Thyroid gland (tissue), 4 donors: ENCODE measurements around the gene PDE1C. TPM values are rescaled to one million over a fixed set of nuclear protein-coding genes. Genes with fewer than 3 reads are reported as not detected.

Experiments used
- DNase-seq, 2 donors: peaks; one replicate each; pipeline ENCODE4 v3.0.0-alpha.2; 2019
- H3K27ac ChIP-seq, 3 donors: fragments of 200-600 bp; sonication (generic); 1 replicate in 2 of 3; 2 replicates in 1 of 3; pipeline ENCODE4 v1.5.1; 2016 to 2019; ENCODE audit warnings: mild to moderate bottlenecking in 1 of 3, moderate library complexity in 1 of 3
- H3K27me3 ChIP-seq: fragments of 200-600 bp; sonication (generic); one replicate; pipeline ENCODE4 v1.5.1; 2019
- H3K36me3 ChIP-seq, 2 donors: fragments of 200-600 bp; sonication (generic); one replicate each; pipeline ENCODE4 v1.5.1; 2016 to 2019
- H3K4me1 ChIP-seq, 2 donors: fragments of 200-600 bp; sonication (generic); one replicate each; pipeline ENCODE4 v1.5.1; 2017 to 2019
- H3K4me3 ChIP-seq, 3 donors: fragments of 200-600 bp; sonication (generic); replicated peaks in 1 of 3; 1 replicate in 2 of 3; 2 replicates in 1 of 3; pipeline ENCODE4 v1.5.1; 2016; ENCODE audit warnings: mild to moderate bottlenecking in 1 of 3
- H3K9me3 ChIP-seq: fragments of 200-600 bp; sonication (generic); one replicate; pipeline ENCODE4 v1.5.1; 2017
- POLR2A ChIP-seq, 2 donors: fragments of 450-650 bp; IDR thresholded peaks; one replicate each; pipeline ENCODE4 v1.6.1; 2017; ENCODE audit warnings: antibody characterized with exemption in 2 of 2, mild to moderate bottlenecking in 2 of 2, moderate library complexity in 1 of 2
- WGBS, 2 donors: methylation state at CpG; one replicate each; pipeline ENCODE4 v1.1.5; 2017; 5-methylcytosine and 5-hydroxymethylcytosine counted together
- intact Hi-C: fragments of 100-400 bp; cut with DNase I; formaldehyde crosslinking; loops from one replicate; pipeline ENCODE4 v1.15.1; 2023
- total RNA-seq, 4 donors: library from RNA; depleted of rRNA; stranded (reverse); fragments of >200 nt; gene quantifications; one replicate each; pipeline ENCODE4 v1.2.3, GENCODE V29; 2016
- TF ChIP-seq, protein P1 (sequence below), 6 experiments: fragments of 200-600 bp in 3 of 6; fragments of 450-650 bp in 3 of 6; sonication (generic) in 3 of 6; IDR thresholded peaks; one replicate each; pipeline ENCODE4 v1.5.1; 2016 to 2019; ENCODE audit warnings: antibody characterized with exemption in 6 of 6, mild to moderate bottlenecking in 2 of 6, inconsistent platforms in 1 of 6, moderate library complexity in 1 of 6

PDE1C gene
- total RNA-seq, 4 donors from 2014 or later, result 2.8 to 7.8 (median 4.0) TPM

DNA sequence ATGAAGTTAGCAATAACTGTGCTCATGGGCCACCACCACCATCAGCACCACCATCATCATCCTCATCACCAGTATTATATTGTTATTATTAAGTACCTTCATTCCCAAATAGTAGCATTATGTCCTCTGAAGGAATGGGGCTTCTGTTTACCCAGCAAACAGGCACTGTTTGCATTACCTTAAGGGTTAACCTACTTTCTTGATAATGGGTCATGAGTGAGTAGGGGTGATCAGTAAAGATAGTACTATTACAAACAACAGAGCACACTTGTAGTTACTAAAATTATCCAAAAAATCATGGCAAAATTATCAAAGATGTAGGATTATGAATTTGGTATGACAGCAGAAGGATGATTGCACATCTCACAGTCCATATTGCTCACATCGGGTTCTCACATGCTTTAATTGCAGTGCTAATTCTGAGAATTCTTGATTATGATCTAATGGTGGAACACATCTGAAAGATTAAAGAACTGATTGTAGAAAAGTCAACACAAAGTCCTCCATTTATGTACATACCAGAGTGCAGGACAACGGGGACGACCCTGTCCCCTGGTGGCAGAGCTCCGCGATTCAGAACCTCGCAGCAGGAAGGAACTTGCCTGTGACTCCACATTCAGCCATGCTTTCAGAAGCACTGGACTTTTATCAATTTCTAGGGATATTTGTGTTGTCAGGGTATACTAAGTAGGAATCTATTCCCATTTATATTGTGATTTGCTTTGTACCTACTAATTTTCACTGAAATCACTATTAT, 31.0 kb downstream of the PDE1C start:
- intact Hi-C loops, result no loop called here
- DNase-seq, result no peak
- 44 to 49% methylated on average over 6 of the region's 6 CpGs for WGBS, 2 donors
- Histone ChIP-seq H3K9me3 (no peaks in the 10 kb centered on the region), H3K4me3 (no peak overlapping the region), H3K36me3 (no peaks in the 10 kb centered on the region), H3K27me3 (no peaks in the 10 kb centered on the region), H3K27ac (no peak overlapping the region), H3K4me1 (no peaks in the 10 kb centered on the region)
- TF ChIP-seq POLR2A (IDR thresholded peaks at IDR 0.05), result no peak
- TF ChIP-seq, protein P1, sequence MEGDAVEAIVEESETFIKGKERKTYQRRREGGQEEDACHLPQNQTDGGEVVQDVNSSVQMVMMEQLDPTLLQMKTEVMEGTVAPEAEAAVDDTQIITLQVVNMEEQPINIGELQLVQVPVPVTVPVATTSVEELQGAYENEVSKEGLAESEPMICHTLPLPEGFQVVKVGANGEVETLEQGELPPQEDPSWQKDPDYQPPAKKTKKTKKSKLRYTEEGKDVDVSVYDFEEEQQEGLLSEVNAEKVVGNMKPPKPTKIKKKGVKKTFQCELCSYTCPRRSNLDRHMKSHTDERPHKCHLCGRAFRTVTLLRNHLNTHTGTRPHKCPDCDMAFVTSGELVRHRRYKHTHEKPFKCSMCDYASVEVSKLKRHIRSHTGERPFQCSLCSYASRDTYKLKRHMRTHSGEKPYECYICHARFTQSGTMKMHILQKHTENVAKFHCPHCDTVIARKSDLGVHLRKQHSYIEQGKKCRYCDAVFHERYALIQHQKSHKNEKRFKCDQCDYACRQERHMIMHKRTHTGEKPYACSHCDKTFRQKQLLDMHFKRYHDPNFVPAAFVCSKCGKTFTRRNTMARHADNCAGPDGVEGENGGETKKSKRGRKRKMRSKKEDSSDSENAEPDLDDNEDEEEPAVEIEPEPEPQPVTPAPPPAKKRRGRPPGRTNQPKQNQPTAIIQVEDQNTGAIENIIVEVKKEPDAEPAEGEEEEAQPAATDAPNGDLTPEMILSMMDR (IDR thresholded peaks at IDR 0.05), result no peak

DNA sequence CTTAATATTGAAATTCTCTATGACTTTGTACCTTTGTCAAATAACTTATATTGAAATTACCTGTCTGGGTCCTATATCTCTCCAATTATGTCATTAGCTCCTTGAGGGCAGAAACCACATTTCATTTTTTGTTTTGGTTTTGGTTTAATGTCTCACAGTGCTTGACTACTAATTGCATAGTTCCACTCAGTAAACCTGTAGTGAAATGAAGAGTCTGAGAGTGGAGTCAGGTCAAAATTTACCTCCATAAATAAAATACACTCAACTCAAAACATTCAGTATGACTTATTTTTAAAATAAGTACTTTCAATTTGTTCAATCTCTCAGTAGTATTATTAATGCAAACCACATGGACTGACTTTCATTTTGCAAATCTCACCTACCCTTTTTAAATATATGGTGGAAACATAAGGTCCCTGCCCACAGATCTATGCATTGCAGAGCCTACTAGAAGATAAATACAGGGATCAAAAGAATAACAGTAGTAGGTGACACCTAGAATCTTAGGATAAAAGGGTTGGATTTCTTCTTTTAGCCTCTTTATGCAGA, 32.5 kb downstream of the PDE1C start:
- H3K27ac ChIP-seq, result no peak overlapping the region
- H3K9me3 ChIP-seq, result no peaks in the 10 kb centered on the region
- H3K27me3 ChIP-seq, result no peaks in the 10 kb centered on the region
- DNase-seq, result no peak
- H3K36me3 ChIP-seq, result no peaks in the 10 kb centered on the region
- intact Hi-C loops, result no loop called here
- no peaks in the 10 kb centered on the region for H3K4me1 ChIP-seq
- H3K4me3 ChIP-seq, result no peak overlapping the region
- TF ChIP-seq, protein P1 (IDR thresholded peaks at IDR 0.05), result no peak

DNA sequence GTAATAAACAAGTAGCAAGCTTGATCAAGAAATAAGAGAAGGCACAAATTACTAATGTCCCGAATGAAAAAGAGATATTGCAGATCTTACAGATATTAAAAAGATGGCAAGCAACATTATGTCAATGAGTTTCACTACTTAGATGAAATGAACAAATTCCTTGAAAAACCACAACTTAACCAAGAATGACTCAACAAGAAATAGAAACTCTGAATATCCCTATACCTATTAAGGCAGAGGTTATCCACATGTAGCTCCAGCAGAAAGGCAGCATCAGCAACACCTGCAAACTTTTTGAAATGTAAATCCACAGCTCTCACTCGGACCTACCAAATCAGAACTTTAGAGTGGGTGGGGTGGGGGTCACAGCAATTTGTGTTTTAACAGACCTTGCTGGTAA, 33.6 kb downstream of the PDE1C start:
- H3K27me3 ChIP-seq, result no peaks in the 10 kb centered on the region

DNA sequence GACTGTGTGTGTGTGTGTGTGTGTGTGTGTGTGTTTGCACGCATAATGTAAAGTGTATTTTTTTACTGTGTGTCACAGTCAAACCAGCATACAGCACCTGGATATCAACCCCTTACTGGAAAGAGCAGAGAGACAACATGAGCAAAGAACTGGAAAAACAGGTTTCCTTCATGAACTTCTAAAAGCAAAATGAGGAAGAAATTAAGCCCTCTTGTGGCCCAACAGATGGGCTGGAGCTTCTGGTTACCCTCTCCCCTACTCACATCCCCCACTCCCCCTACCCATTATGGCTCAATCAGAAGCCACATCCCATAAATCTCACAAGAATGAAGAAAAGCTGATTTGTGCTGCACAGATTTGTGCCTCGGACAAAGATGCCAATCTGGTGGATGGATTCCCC, 36.2 kb downstream of the PDE1C start:
- Histone ChIP-seq H3K9me3 (no peaks in the 10 kb centered on the region), H3K27me3 (no peaks in the 10 kb centered on the region), H3K27ac (no peak overlapping the region), H3K4me1 (no peaks in the 10 kb centered on the region), H3K4me3 (no peak overlapping the region), H3K36me3 (no peaks in the 10 kb centered on the region)
- no peak for DNase-seq
- intact Hi-C loops, result no loop called here
- WGBS, 2 donors, result 61 to 75% methylated on average over 2 of the region's 2 CpGs
- TF ChIP-seq, protein P1 (IDR thresholded peaks at IDR 0.05), result no peak

More for the DNA sequence above, 33.6 kb downstream of the PDE1C start:
- no peaks in the 10 kb centered on the region for H3K4me1 ChIP-seq
- no peaks in the 10 kb centered on the region for H3K9me3 ChIP-seq
- WGBS, 2 donors, result 69 to 70% methylated on average over 2 of the region's 2 CpGs
- no peak overlapping the region for H3K27ac ChIP-seq
- H3K4me3 ChIP-seq, result no peak overlapping the region
- no peak for TF ChIP-seq POLR2A (IDR thresholded peaks at IDR 0.05)
- TF ChIP-seq, protein P1 (IDR thresholded peaks at IDR 0.05), result no peak
- no peaks in the 10 kb centered on the region for H3K36me3 ChIP-seq
- no peak for DNase-seq
- intact Hi-C loops, result no loop called here

DNA sequence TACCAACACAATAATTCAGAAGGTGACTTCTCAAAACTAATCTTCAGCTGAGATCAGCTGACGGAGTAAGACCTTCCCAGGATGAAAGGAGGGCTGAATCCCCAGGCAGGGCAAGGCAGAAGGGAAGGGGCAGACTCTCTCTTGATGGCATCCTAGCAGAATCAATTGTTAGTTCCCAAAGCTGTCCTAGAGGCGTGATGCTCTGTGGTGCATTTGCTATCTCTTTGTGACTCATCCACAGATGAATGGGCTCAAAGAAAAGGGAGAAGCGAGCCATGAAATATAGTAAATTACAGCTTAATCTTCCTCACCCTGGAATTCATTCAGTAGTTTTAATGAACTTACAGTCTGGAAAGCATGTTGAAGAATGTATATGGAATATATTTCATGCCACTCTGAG, 37.2 kb downstream of the PDE1C start:
- Histone ChIP-seq H3K4me1 (no peaks in the 10 kb centered on the region), H3K27me3 (no peaks in the 10 kb centered on the region), H3K4me3 (no peak overlapping the region), H3K36me3 (no peaks in the 10 kb centered on the region), H3K9me3 (no peaks in the 10 kb centered on the region), H3K27ac (no peak overlapping the region)
- 81 to 84% methylated on average over 3 of the region's 3 CpGs for WGBS, 2 donors
- intact Hi-C loops, result no loop called here
- no peak for TF ChIP-seq POLR2A (IDR thresholded peaks at IDR 0.05)
- TF ChIP-seq, protein P1 (IDR thresholded peaks at IDR 0.05), result no peak
- no peak for DNase-seq
